ENCODE results near the gene MAEL. TPM values are rescaled to one million over a fixed set of nuclear protein-coding genes. Genes with fewer than 3 reads are reported as not detected.
A peak's percentile ranks its signal among the peaks of the same experiment; 100 is the strongest.

The MAEL gene
- total RNA-seq, 1 experiment from 2014 or later = not detected

- Mint-ChIP-seq H3K4me3 (ENCODE audit: unreplicated experiment) (no peak overlapping the region), H3K4me1 (ENCODE audit: low read depth, unreplicated experiment) (no peaks in the 10 kb centered on the region), H3K36me3 (ENCODE audit: insufficient read depth, unreplicated experiment) (no peaks in the 10 kb centered on the region), H3K27me3 (ENCODE audit: insufficient read depth, unreplicated experiment) (no peaks in the 10 kb centered on the region), H3K27ac (ENCODE audit: unreplicated experiment) (no peak overlapping the region), H3K9me3 (ENCODE audit: unreplicated experiment) (no peaks in the 10 kb centered on the region)
- no peaks in the 10 kb centered on the region for H3K9me3 ChIP-seq
- BruUV-seq (replicated peaks) = no TSS peak
- no peak for TF ChIP-seq CTCF (IDR thresholded peaks at IDR 0.05; ENCODE audit: insufficient read depth in 1 of 2, low read depth in 1 of 2, low read length in 1 of 2, severe bottlenecking in 1 of 2, unreplicated experiment in 1 of 2)
- H3K27me3 ChIP-seq (replicated peaks; ENCODE audit: control insufficient read depth, insufficient read depth, low read length) = no peaks in the 10 kb centered on the region
- intact Hi-C loops (cut with micrococcal nuclease; ENCODE audit: unreplicated experiment) = loop anchor here (1.0 kb wide), 1 partner anchor 81 kb away; the partner anchor contains the start of gene ILDR2
- ChIA-PET CTCF (interaction anchor here (0.9 to 8.3 kb wide), 5 partner anchors 36 to 164 kb away, joined by 3 to 186 read pairs (median 3); partner anchors contain the start of gene POU2F1), POLR2A (no interaction called here)
- no peak for DNase-seq
- H3K36me3 ChIP-seq (ENCODE audit: control insufficient read depth, insufficient read depth, low read length) = no peaks in the 10 kb centered on the region
- H3K4me3 ChIP-seq (ENCODE audit: low read depth, low read length) = no peak overlapping the region
- no peaks in the 10 kb centered on the region; the same call in 1 of the 2 replicates for H3K4me1 ChIP-seq
These were observed 67.6 kb downstream of the MAEL start for GRCh38 chr1:167056529-167057231.

GRCh38 chr1:167057241-167057688 lies 68.2 kb downstream of the MAEL start:
- H3K36me3 Mint-ChIP-seq (ENCODE audit: insufficient read depth, unreplicated experiment) = no peaks in the 10 kb centered on the region
- no peaks in the 10 kb centered on the region for H3K27me3 ChIP-seq (replicated peaks; ENCODE audit: control insufficient read depth, insufficient read depth, low read length)
- no peak overlapping the region for H3K4me3 ChIP-seq (ENCODE audit: low read depth, low read length)
- no peaks in the 10 kb centered on the region for H3K27me3 Mint-ChIP-seq (ENCODE audit: insufficient read depth, unreplicated experiment)
- no TSS peak for BruUV-seq (replicated peaks)
- no peaks in the 10 kb centered on the region for H3K9me3 ChIP-seq
- peak; percentile 55 to 70 for TF ChIP-seq CTCF (IDR thresholded peaks at IDR 0.05; ENCODE audit: insufficient read depth in 1 of 2, low read depth in 1 of 2, low read length in 1 of 2, severe bottlenecking in 1 of 2, unreplicated experiment in 1 of 2)
- DNase-seq = peak; percentile 56 to 60
- H3K36me3 ChIP-seq (ENCODE audit: control insufficient read depth, insufficient read depth, low read length) = no peaks in the 10 kb centered on the region
- POLR2A ChIA-PET = no interaction called here
- CTCF ChIA-PET = interaction anchor here (0.9 to 8.3 kb wide), 5 partner anchors 36 to 163 kb away, joined by 3 to 186 read pairs (median 3); partner anchors contain the start of gene POU2F1
- no peaks in the 10 kb centered on the region for H3K9me3 Mint-ChIP-seq (ENCODE audit: unreplicated experiment)
- H3K4me3 Mint-ChIP-seq (ENCODE audit: unreplicated experiment) = no peak overlapping the region
- no peak overlapping the region for H3K27ac Mint-ChIP-seq (ENCODE audit: unreplicated experiment)
- no peaks in the 10 kb centered on the region for H3K4me1 Mint-ChIP-seq (ENCODE audit: low read depth, unreplicated experiment)
- H3K4me1 ChIP-seq = no peaks in the 10 kb centered on the region; the same call in 1 of the 2 replicates
- intact Hi-C loops (cut with micrococcal nuclease; ENCODE audit: unreplicated experiment) = loop anchor here (1.0 kb wide), 1 partner anchor 82 kb away; the partner anchor contains the start of gene ILDR2

- intact Hi-C loops (cut with micrococcal nuclease; ENCODE audit: unreplicated experiment) = loop anchor here (1.0 kb wide), 1 partner anchor 149 kb away; no protein-coding TSS in a partner anchor
- CTCF ChIA-PET = interaction anchor here (0.6 to 8.3 kb wide), 7 partner anchors 15 to 173 kb away, joined by 3 to 186 read pairs (median 4); partner anchors contain the start of gene ILDR2
- no peak overlapping the region for H3K27ac Mint-ChIP-seq (ENCODE audit: unreplicated experiment)
- Histone ChIP-seq H3K36me3 (ENCODE audit: control insufficient read depth, insufficient read depth, low read length) (no peaks in the 10 kb centered on the region), H3K4me3 (ENCODE audit: low read depth, low read length) (no peak overlapping the region), H3K9me3 (no peaks in the 10 kb centered on the region), H3K4me1 (no peaks in the 10 kb centered on the region; the same call in 1 of the 2 replicates), H3K27me3 (replicated peaks; ENCODE audit: control insufficient read depth, insufficient read depth, low read length) (no peaks in the 10 kb centered on the region)
- H3K4me3 Mint-ChIP-seq (ENCODE audit: unreplicated experiment) = peak overlapping the region; percentile 44
- peak; percentile 90 to 95 for TF ChIP-seq CTCF (IDR thresholded peaks at IDR 0.05; ENCODE audit: insufficient read depth in 1 of 2, low read depth in 1 of 2, low read length in 1 of 2, severe bottlenecking in 1 of 2, unreplicated experiment in 1 of 2)
- no peaks in the 10 kb centered on the region for H3K36me3 Mint-ChIP-seq (ENCODE audit: insufficient read depth, unreplicated experiment)
- no peaks in the 10 kb centered on the region for H3K9me3 Mint-ChIP-seq (ENCODE audit: unreplicated experiment)
- POLR2A ChIA-PET = no interaction called here
- no peaks in the 10 kb centered on the region for H3K27me3 Mint-ChIP-seq (ENCODE audit: insufficient read depth, unreplicated experiment)
- no peaks in the 10 kb centered on the region for H3K4me1 Mint-ChIP-seq (ENCODE audit: low read depth, unreplicated experiment)
- peak; percentile 72 to 81 for DNase-seq
- no TSS peak for BruUV-seq (replicated peaks)
These were observed 70.1 kb downstream of the MAEL start for GRCh38 chr1:167059045-167059808.

Measured in Caco-2 (cell line).